ENCODE data around the gene ZNF366.

GRCh38 chr5:72434781-72435437, 72.3 kb downstream of the ZNF366 start:
- TF ChIP-seq POLR2A (IDR thresholded peaks at IDR 0.05) (no peak), CTCF (IDR thresholded peaks at IDR 0.05 in 8 of 11, conservative IDR thresholded peaks at IDR 0.05 in 3 of 11) (no peak)
